ENCODE results near the gene NOD1.
"Not testable (repeated sequence)": the region's sequence is repeated elsewhere in the genome, so short reads cannot be mapped to it uniquely, and the experiment has no call there.

Gene NOD1

DNA sequence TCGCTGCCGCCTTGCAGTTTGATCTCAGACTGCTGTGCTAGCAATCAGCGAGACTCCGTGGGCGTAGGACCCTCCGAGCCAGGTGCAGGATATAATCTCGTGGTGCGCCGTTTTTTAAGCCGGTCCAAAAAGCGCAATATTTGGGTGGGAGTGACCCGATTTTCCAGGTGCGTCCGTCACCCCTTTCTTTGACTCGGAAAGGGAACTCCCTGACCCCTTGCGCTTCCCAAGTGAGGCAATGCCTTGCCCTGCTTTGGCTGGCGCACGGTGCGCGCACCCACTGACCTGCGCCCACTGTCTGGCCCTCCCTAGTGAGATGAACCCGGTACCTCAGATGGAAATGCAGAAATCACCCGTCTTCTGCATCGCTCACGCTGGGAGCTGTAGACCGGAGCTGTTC lies 58.5 kb downstream of the NOD1 start:
- DNase-seq (ENCODE audit: low spot score) = not testable (repeated sequence)

DNA sequence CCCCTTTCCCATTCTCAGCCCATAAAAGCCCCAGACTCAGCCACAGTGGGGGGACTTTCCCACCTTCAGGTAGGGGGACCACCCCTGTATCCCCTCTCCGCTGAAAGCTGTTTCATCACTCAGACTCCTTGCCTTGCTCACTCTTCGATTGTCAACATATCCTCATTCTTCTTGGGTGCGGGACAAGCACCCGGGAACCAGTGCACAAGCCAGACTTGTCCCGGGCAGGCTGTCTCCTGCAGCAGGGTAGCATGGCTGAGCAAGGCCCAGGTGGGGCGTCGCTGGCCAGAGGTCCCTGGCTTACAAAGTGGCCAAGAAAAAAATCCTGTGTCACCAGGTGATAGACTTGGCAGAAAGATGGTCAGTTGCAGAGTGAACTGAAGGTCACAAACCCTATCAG lies 64.7 kb downstream of the NOD1 start:
- no peak for DNase-seq (ENCODE audit: low spot score)

DNA sequence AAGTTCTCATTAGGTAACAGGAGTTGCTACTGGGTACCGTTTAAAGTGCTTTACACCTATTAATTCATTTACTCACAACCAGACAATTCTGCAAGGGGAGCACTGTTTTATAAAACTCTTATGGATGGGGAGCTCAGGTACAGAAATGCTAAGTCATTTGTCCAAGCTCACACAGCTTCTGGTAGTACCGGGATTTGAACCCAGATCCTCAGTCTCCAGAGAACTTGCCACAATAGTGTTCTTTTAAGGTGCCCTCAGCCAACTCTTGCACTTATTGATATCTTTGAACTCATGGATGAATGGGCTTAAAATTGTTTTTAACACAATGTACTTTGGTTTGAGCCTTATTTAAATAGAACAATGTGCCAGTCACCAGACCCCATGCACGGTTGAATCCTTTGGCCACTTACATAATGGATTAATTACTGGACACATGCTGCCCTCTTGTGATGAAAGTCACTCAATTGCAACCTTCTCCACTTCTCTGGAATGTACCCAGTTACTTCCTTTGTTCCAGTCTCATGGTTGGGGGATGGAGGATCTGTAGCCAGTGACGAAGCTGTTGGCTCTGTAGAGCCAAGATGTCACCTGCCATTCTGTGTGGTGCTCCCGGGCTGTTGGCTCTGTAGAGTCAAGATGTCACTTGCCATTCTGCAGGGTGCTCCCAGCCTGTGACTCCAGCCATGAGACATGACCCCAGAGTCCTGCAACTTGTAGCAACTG lies 65.6 kb downstream of the NOD1 start:
- peak; percentile 88 for DNase-seq (ENCODE audit: low spot score)

DNA sequence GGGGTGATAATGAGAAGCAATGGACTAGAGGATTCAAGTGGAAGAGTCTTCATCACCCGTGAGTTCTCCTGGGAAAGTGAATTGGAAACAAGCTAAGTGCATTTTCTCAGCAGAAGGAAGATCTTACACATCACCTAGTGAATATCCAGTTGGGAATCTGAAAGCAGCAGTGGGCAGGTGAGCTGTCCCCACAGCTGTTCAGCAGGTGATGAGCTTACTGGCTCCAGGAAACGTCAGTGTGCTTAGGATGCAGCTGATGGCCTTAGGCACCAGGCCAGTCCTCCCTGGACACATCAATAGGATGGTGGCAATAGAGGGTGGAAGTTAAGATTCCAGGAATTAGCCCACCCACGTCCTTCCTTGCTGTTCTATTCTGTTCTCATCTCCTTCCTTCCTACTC lies 66.7 kb downstream of the NOD1 start:
- no peak for DNase-seq (ENCODE audit: low spot score)

DNA sequence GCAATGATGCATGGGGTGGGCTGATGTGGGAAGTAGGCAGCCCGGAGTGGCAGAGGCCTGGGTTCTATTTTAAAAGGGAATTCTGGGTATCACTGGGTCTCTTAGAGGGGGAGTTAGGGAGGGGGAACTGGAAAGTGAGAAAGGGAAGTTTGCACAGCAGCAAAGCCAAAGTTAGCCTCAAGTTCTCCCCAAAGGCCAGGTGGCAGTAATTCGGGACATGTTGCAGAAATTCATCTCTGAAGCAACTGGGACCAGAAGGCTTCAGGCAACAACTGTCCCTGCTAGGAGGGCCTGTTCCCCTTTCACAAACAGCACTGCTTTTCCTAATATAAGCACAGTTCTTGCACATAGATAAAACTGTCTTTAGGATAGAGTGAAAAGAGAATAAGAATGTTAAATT lies 67.4 kb downstream of the NOD1 start:
- no peak for DNase-seq (ENCODE audit: low spot score)

DNA sequence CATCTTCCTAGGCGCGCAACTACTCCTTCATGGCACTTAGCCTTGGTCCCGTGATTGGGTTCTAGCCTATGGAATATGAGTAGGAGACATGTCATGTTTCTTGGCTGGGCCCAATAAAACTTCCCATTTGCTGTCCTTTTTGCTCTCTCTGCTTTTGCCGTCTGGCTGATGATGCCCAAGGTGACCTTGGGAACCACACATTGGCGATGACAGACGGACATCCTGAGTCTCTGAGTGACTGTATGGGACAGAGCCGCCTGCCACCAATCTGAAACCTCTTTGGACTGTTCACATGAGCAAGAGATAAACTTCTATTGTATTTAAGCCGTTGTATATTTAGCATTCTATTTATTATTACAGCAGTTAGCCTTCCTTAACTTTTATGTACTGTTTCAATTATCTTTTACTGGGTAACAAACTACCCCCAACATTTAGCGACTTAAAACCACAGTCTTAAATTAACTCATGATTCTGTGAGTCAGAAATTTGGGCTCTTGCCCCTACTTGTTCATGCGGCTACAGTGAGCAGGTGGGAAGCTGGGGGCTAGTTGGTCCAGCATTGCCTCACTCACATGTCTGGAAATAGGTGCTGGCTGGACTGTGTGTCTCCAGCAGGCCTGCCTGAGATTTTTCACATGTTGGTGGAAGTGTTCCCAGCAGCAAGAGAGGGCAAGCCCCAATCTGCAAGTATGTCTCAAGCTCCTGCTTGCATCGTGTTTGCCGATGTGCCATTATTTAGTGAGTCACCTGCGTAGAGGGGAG lies 71.7 kb downstream of the NOD1 start:
- no peak for DNase-seq (ENCODE audit: low spot score)

DNA sequence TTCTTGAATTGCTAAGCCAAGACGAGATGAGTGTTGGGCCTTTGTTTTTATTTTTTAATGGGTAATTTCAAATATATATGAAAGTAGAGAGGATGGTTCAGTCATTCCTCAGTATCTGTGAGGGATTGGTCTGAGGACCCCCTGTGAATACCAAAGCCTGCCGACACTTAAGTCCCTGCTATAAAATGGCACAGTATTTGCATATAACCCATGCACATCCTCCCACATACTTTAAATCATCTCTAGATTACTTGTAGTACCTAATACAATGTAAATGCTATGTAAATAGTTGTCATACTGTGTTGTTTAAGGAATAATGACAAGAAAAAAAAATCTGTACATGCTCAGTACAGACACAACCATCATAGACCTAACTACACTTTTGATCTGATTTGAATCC lies 73.4 kb downstream of the NOD1 start:
- no peak for DNase-seq (ENCODE audit: low spot score)

DNA sequence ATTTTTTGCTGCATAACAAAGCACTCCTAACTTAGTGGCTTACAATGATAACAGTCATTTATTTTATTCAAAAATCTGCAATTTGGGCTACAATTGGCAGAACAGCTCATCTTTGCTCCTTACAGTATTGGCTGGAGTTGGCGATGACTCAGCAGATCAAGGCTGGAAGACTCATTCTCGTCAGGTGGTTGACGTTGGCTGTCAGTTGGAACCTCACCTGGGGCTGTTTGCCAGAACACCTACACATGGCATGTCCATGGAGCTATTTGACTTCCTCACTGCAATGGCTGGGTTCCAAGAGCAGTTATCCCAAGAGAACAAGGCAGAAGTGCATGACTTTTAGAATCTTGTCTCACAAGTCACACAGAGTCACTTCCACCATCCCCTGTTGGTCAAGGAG lies 75.1 kb downstream of the NOD1 start:
- no peak for DNase-seq (ENCODE audit: low spot score)

DNA sequence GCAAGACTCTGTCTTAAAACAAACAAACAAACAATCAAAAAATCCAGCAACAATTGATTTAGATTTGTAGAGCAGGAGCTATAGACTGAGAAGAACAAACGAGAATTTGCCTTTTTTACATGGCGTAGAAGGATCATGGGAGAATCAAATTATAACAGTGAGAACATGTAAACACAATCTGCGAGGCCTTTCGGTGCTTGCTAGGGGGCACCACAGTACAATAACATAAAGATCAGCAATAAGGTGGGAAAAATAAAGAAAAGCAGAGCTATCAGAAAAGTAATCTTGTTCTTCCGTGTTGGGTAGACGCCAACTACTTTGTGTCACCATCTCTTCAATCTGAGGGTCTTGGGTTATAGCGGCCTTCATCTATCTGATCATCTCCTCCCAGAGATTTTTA lies 82.2 kb downstream of the NOD1 start:
- DNase-seq (ENCODE audit: low spot score) = no peak

DNA sequence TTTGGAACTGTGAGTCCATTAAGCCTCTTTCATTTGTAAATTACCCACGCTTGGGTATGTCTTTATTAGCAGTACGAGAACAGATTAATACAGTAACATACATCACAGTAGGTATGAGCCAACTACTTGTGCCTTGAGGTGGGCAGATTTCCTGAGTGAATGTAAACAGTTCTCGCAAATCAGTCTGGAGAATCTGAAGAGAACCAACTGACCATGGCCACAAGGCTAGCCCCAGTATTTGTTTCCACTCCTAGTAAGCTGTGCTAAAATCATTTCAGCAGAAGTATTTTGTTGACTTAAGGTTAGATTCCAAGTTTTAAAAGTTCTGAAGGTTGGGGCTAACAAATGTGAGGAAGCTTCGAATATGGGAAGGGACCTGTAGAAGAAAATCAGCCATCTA lies 82.9 kb downstream of the NOD1 start:
- no peak for DNase-seq (ENCODE audit: low spot score)

DNA sequence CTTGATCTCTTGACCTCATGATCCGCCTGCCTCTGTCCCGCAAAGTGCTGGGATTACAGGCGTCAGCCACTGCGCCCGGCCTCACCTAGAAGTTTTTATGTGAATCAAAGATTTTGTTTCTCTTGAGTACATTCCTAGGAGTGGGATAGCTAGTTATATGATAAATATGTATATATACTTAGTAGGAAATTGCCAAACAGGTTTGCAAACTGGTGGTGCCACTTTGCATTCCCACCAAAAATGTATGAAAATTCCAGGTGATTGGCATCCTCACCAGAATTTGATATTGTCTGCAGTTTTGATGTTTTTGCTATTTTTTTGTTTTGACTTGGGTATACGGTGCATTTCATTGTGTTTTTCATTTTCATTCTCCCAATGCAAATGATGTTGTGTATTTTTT lies 86.8 kb downstream of the NOD1 start:
- DNase-seq (ENCODE audit: low spot score) = no peak

DNA sequence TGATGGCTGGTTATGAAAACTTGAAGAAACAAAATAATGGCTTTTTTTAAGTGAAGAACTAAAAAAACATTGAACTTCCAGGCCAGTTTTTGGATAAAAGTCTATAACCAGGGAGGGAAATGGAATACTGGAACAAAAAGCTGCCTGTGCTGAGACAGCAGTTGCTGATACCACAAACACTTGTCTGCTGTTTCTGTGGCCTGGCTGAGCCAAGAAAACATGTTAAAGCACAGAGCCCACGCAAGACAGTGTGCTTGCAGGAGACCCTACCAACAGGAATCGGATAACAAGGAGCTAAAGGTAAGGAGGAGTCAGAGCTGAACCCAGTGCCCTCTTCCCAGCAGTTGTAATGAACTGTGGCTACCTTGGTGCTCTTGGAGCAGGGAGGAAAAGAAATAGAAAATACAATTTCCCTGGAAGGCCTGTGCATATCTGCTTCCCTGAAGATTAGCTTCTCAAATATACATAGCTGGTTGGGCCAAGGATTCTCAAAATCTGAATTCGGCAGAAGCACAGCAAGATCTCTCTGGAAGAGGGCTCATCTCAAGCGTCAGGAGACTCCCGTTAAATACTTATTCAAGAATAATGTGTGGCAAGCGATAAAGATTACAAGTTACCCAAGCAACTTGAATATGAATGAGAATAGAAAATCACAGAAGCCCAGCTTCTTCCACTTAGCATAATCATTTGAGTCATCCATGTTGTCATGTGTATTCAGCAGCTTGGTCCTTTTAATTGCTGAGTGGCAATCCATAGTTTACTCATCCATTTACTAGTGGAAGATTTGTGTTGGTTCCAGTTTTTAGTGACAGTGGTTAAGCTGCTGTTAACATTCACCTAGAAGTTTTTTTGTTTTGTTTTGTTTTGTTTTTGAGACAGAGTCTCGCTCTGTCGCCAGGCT lies 87.6 kb downstream of the NOD1 start:
- no peak for DNase-seq (ENCODE audit: low spot score)

DNA sequence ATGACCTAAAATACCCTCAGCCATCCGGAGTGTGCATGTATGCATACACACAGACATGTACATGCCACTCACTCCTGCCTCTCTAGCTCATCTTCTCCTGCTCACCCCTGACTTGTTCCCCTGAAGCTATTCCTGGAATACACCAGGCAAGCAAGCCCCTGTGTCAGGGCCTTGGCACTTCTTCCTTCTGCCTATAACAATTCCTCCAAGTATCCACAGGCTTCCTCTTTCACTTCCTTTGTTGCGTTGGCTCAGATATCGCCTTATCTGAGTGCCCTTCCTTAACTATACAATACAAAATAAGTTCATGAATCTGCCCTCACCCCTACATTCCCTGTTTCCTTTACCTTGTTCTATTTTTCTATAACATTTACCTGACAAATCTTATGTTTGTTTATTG lies 88.8 kb downstream of the NOD1 start:
- DNase-seq (ENCODE audit: low spot score) = no peak

DNA sequence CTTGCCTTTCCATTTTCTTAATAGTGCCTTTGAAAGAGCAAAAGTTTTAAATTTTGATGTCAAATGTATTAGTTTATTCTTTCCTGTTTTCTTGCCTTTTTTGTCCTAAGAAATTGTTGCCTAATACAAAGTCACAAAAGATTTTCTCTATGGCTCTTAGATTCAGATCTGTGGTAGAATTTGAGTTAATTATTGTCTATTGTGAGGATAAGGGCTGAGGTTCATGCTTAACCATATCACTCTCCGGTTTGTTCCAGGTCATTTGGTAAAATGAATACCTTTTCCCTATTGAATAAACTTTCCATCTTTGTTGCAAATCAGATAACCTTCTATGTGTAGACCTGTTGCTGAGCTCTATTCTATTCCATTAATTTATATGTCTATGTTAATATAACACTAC lies 96.0 kb downstream of the NOD1 start:
- no peak for DNase-seq (ENCODE audit: low spot score)

DNA sequence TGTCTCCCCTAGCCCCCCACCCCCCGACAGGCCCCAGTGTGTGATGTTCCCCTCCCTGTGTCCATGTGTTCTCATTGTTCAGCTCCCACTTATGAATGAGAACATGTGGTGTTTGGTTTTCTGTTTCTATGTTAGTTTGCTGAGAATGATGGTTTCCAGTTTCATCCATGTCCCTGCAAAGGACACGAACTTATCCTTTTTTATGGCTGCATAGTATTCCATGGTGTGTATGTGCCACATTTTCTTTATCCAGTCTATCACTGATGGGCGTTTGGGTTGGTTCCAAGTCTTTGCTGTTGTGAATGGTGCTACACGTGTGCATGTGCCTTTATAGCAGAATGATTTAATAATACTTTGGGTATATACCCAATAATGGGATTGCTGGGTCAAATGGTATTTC lies 97.8 kb downstream of the NOD1 start:
- not testable (repeated sequence) for DNase-seq (ENCODE audit: low spot score)

DNA sequence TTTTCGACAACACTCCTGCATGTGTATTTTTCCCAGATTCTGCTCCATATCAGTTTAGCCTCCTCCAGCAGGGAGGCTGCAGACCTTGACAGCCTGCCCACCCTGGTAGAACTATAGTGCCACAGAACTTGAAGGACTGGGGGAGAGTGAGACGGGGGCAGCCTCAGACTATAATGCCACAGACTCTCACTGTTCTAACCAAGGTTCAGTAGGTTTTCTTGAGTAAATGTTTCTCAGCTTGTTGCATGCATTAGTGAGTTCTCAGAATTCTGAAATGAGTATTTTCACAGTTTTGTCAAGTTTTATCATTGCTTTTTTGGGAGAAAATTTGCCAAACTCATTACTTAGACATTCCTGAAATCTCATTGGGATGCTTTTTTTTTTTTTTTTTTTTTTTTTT lies 98.3 kb downstream of the NOD1 start:
- DNase-seq (ENCODE audit: low spot score) = no peak

DNA sequence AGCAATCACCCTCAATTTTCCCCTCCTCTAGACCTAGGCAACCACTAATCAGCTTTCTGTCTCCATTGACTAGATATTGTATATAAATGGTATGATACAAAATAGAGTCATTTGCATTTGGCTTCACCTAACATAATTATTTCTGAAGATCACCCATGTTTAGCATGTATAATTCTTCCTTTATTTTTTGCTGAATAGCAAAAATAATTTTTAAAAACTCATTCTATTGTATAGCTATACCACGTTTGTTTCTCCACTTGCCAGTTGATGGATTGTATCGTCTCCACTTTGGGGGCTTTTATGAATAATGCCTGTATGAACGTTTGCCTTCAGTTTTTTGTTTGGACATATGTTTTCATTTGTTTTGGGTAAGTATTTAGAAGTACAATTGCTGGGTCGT lies 98.8 kb downstream of the NOD1 start:
- no peak for DNase-seq (ENCODE audit: low spot score)

DNA sequence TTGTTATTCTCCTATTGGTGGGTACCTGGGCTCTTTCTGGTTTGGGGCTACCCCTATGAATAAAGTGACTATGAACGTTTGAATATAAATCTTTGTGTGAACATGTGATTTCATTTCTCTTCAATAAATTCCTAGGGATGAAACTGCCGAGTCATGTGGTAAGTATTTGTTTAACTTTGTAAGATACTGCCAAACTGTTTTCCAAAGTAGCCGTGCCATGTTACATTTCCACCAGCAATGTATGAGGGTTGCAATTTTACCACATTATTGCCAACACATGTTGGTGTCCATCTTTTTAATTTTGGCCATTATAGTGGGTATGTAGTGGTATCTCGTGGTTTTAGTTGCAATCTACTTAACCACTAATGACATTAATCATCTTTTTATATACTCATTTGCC lies 99.5 kb downstream of the NOD1 start:
- DNase-seq (ENCODE audit: low spot score) = no peak

DNA sequence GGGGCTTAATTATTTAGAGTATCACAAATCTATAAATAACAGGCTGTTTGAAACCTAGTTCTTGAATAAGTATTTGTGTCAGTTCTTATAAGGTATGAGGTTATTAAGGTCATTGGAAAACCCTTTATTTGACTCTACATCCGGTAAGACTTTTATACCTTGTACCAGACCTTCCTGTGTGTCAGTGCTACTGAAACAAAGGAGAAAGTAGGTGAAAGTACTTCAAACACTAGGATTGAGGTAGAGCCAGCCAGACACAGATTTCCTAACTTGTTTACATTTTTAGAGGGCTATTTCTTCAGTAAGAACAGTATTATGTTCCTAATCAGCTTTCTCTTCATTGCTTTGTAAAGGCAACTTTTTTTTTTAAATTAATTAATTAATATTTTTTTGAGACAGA lies 100.3 kb downstream of the NOD1 start:
- no peak for DNase-seq (ENCODE audit: low spot score)

All from COLO829 (cell line).